Astrocyte of the cerebellum (primary cell): Measurements from ENCODE around the gene MND1.
"Not testable (repeated sequence)": the region's sequence is repeated elsewhere in the genome, so short reads cannot be mapped to it uniquely, and the experiment has no call there.

Source experiments
- DNase-seq: peaks from one replicate; pipeline ENCODE4 v3.0.0-alpha.2; 2011; ENCODE audit warnings: low read depth
- H3K4me3 ChIP-seq: 2 replicates; pipeline ENCODE4 v1.5.1; 2011; ENCODE audit warnings: mild to moderate bottlenecking, low read depth, low read length, moderate library complexity
- CTCF ChIP-seq: IDR thresholded peaks from 2 replicates; pipeline ENCODE4 v1.5.1; 2012; ENCODE audit warnings: low read length, low read depth, moderate library complexity, mild to moderate bottlenecking; ENCODE audit errors: missing control alignments
- in situ Hi-C: cut with HindIII; loops from 2 replicates; pipeline ENCODE4 v1.10.0; 2017; ENCODE audit warnings: low sequenced_read_pairs

MND1 gene

DNA sequence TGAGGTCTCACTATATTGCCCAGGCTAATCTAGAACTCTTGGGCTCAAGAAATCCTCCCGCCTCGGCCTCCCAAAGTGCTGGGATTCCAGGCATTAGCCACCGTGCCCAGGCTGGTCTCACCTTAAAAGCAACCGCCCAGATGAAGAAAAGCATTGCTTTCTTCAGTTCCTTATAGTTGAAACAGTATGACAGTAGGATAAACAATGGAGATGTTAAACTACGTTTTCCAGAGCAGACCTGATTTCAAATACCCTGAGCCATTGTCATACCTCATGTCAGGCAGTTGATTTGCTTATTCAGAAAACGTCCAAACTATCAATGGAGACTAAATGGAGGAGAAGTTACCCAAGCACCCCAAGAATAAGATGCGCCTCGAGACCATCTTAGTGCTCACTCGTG is 95.3 kb downstream of the MND1 start:
- no peak for DNase-seq
- in situ Hi-C loops = no loop called here
- H3K4me3 ChIP-seq = no peak overlapping the region
- TF ChIP-seq CTCF = no peak

- H3K4me3 ChIP-seq = no peak overlapping the region
- TF ChIP-seq CTCF = no peak
- DNase-seq = no peak
- in situ Hi-C loops = no loop called here
These were observed 96.0 kb downstream of the MND1 start for GRCh38 chr4:153440475-153440874.

DNA sequence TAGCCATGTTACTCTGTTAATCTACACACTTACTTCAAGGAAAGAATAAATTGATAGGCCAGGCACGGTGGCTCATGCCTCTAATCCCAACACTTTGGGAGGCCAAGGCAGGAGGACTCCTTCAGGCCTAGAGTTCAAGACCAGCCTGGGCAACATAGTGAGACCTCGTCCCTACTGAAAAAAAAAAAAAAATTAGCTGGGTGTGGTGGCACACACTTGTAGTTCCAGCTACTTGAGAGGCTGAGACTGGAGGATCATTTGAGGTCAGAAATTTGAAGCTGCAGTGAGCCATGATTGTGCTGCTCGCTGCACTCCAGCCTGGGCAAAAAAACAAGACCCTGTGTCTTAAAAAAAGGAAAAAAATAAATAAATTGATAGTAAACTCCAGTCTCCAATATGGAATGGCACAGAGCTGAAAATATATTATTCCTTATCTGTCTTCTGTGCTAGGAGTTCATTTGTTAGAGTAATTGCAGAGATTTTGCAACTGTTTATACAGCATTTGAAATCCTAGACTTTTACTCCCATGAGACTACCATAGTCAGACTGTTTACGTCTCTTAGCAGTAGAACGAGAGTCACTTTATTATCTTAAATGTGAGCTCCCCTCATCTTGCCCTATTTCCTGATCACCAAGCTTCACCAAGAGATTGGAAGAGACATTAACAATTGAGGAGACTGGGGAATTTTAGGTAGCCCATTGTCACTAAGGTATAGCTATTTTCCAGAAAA is 102.9 kb downstream of the MND1 start:
- in situ Hi-C loops = no loop called here
- DNase-seq = no peak
- no peak for TF ChIP-seq CTCF
- no peak overlapping the region for H3K4me3 ChIP-seq

DNA sequence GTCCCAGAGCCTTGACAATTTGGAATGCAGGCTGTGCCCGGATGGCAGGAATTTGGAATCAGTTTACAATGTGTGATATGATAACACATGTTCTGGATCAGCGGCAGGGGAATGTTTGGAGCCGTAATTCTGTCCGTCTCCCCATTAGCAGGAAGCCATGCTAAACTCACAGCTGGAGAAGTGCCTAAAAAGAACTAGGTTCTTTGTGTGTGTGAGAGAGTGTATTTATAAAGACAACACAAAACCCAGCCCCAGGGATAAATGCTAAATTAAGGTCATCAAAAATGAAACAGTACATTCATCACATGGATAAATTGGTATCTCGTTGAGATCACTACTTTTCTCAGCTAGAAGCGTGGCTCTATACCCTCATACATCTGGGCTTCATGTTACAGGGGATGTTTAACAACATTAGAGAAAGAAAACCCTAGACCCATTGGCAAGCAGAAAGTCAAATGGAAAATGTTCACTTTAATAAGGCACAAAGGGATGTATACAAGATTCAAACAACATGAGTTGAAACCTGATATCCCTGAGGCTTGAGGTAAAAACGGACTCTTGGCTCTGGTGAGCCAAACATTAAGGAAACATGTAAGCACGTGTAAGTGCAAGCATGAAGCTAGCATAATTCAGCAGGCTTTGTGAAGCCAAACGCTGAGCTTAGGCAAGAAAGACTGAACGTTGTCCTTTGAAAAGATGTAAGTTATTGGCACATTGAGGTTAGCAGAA is 103.7 kb downstream of the MND1 start:
- in situ Hi-C loops = no loop called here
- no peak overlapping the region for H3K4me3 ChIP-seq
- no peak for DNase-seq
- no peak for TF ChIP-seq CTCF

DNA sequence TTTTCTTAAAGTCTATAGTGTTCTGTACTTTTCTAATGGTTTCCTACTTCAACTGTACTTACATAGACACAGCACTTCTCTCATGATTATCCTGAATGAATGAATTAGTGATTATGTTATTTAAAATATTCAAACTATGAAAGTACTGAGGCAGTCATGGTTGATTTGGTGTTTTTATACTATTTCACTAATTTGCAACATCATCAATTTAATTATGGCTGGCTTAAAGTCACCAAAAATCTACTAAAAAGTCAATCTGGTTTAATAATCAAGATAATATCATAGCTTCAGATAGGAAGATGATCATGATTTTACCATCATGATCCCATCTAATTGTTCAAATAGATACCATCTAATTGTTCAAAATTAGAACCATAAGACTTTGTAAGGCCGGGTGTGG is 104.8 kb downstream of the MND1 start:
- no peak for DNase-seq

GRCh38 chr4:153450544-153450917 is 106.0 kb downstream of the MND1 start:
- in situ Hi-C loops = no loop called here
- no peak for TF ChIP-seq CTCF
- no peak overlapping the region for H3K4me3 ChIP-seq
- no peak for DNase-seq

More for the DNA sequence above, 104.8 kb downstream of the MND1 start:
- in situ Hi-C loops = no loop called here
- TF ChIP-seq CTCF = no peak
- H3K4me3 ChIP-seq = no peak overlapping the region

- in situ Hi-C loops, H3K4me3 ChIP-seq: not testable (repeated sequence)
These were observed 106.7 kb downstream of the MND1 start for GRCh38 chr4:153451145-153451544.

More at GRCh38 chr4:153451145-153451544, 106.7 kb downstream of the MND1 start:
- DNase-seq = not testable (repeated sequence)
